A549 treated with DMSO at 1 μM for 4 hours (cell line): Measurements from ENCODE around the gene BPIFB6. TPM values are rescaled to one million over a fixed set of nuclear protein-coding genes. Genes with fewer than 3 reads are reported as not detected.

Experiments
- total RNA-seq: library from RNA; stranded (reverse); fragments of 200-300 nt; extraction: Qiagen RNA extraction; gene quantifications from 5 replicates; pipeline ENCODE4 v1.2.3, GENCODE V29; 2022; ENCODE audit warnings: low read depth

Gene BPIFB6, protein sequence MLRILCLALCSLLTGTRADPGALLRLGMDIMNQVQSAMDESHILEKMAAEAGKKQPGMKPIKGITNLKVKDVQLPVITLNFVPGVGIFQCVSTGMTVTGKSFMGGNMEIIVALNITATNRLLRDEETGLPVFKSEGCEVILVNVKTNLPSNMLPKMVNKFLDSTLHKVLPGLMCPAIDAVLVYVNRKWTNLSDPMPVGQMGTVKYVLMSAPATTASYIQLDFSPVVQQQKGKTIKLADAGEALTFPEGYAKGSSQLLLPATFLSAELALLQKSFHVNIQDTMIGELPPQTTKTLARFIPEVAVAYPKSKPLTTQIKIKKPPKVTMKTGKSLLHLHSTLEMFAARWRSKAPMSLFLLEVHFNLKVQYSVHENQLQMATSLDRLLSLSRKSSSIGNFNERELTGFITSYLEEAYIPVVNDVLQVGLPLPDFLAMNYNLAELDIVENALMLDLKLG
- not detected in 5 replicates for total RNA-seq

DNA sequence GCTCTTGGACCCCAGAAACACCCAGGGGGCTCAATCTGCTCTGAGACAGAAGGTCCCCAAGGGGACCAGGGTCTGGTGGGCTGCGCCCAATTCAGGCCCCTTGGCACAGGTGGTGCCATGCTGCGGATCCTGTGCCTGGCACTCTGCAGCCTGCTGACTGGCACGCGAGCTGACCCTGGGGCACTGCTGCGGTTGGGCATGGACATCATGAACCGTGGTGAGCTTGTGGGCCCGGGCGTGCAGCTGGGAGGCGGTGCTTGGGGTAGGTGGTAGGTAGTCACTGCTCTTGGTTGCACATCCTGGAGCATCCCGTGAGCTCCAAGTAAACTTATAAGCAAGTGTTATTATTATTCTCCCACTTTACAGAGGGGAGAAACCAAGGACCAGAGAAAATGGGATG, at the start of gene BPIFB6:
Gene BPIFB6 (plus strand): TSS at position 118 of the 400 bp plus-strand sequence. CDS start 0 bp downstream, at position 118.

DNA sequence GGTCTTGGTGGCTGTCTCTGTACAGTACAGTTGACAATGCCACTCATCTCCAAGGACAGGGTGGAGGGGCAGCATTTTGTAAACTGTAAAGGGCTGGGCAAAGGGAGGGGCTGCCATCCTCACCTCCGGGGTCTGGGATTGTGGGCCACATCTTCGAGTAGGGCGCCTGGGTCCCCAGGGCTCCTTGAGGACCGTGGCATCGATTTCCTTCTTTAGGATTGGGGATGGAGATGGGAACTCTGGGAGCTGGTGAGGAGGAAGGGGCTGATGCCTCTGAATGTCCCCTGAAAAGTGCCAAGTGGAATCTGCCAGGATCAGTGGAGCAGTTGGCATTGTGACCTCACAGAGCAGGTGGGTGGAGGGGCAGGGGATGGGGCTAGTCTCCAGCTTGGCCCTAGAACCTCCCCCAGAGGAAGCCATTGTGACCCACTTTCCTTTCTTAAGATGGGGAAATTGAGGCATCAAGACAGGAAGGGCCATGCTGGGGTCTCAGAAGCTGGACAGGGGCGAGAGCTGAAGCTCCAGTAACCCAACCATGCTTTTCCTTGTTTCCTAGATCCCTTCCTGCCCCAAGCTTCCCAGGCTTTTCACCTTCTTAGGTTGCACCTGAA, 27.2 kb upstream of the BPIFB6 start, which contains the start of gene SUN5:
Gene SUN5 (minus strand): TSS at position 293 of the 611 bp plus-strand sequence. CDS start 93 bp downstream, at position 200.

DNA sequence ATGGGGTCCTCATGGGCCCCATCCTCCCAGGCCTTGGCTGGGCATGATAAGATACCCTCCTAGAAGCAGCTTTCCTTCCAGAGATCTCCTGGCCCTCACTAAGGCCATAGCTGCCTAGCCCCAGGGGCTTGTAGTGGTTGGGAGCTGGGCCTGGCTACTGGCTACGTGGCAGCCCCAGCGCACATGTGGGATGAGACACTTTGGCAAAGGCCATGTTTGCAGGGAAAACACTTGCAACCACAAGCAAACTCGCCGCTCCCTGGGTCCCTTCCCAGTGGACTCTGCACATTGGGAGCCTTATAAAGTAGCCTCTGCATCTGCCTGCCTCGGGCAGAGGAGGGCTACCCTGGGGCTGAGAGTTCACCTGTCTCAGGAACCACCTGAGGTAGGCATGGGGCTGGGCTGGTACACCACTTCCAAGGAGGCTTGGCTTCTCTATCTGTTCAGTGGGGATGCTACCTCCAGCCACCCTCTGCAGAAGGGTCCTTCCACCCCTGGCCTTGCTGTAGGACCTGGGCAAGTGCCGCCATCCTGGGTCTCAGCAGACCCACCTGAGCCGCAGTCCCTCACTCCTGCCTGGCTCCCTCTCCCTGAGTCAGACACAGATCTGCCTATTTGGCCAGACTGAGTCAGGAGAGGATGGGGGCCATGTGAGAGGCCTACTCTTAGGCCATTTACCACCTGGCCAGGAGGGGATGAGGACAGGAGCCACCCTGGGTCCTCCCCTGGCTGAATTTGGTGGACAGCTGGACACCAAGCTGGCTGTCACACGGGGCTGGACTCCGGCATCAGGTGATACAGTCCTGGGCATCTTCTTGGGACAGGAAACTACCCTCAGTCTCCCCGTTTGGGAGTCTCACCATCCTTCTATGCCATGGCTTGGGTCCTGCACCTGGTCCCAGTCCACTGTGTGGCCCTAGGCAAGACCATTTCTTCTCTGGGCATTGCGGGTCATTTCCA, 23.8 kb upstream of the BPIFB6 start, which contains the start of gene BPIFB2:
Gene BPIFB2 (plus strand): TSS at position 329 of the 960 bp plus-strand sequence. CDS start 871 bp downstream, outside the sequence.

DNA sequence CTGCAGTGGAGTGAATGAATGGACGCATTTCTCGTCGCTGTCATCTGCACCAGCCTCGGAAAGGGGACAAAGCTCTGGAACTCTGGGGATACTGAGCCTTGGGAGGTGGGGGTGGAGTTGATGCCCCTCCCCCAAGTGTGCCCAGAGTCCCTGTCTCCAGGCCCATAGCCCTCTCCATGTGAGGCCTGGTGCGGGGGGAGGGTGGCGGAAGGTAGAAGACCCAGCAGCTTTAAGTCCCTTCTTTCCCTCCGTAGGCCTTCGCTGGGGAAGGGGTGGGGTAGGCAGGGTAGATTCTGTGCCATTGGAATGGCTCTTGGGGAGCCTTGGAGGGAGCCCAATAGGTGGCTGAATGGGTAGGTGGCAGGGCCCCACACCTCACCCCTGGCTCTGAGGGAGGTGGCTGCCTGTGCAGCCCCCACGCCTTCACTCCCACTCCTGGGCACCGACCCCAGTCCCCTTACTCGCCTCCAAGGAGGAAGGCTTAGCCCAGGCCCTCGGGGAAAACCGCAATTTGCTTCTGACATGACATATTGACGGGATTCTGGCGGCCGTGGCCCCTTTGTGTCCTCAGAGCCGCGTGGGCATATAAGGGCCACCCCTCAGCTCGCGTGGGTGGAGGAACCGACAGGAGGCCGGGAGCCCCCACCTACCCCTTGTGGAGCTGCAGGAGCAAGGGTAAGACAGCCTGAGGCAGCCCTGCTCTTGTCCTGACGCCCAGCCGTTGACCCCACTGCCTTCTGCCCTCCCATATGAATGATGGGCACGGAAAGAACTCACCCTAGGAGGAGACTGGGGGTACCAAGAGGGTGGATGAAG, 22.1 kb downstream of the BPIFB6 start, which contains the start of gene BPIFB3:
Gene BPIFB3 (plus strand): TSS at position 613 of the 816 bp plus-strand sequence. CDS start 1,533 bp downstream, outside the sequence.

DNA sequence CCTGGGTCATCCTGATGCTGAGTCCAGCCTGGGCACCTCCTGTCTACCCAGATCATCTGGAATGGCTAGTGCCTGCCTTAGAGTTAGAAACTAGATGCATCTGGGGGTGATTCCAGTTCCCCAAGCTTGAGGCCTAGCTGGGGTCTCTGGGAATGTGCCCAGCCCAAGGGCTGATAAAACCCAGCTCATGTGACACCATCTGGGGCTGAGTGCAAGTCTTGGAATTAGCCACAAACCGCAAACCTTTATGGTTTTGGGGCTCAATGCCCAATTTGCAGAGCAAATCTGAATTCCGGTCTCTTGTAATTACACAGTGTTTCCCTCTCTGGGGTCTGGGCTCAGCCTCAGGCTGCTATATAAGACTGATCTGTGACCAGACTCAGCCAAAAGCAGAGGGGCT, 47.8 kb downstream of the BPIFB6 start, which contains the start of gene BPIFB4:
Gene BPIFB4 (plus strand): TSS at position 385 of the 400 bp plus-strand sequence. CDS start 1,884 bp downstream, outside the sequence.

Other genes with a start within 250 kb of the BPIFB6 start
- 144 to 161 TPM (median 158 TPM) in 5 replicates for gene MAPRE1, start 211.7 kb upstream of the BPIFB6 start, total RNA-seq
- not detected in 5 replicates for gene EFCAB8, start 172.7 kb upstream of the BPIFB6 start, total RNA-seq
- not detected in 5 replicates for gene SUN5, start 27.2 kb upstream of the BPIFB6 start, total RNA-seq
- gene BPIFB2, start 23.9 kb upstream of the BPIFB6 start, total RNA-seq, result not detected in 5 replicates
- gene BPIFB3, start 22.3 kb downstream of the BPIFB6 start, total RNA-seq, result not detected in 5 replicates
- gene BPIFB4, start 48.0 kb downstream of the BPIFB6 start, total RNA-seq, result not detected in 5 replicates
- gene BPIFA2, start 136.5 kb downstream of the BPIFB6 start, total RNA-seq, result not detected in 5 replicates
- not detected in 5 replicates for gene BPIFA3, start 185.7 kb downstream of the BPIFB6 start, total RNA-seq
- not detected in 5 replicates for gene BPIFA1, start 204.3 kb downstream of the BPIFB6 start, total RNA-seq